GM12864 (cell line): ENCODE measurements around the gene INO80E.

Experiments
- DNase-seq: peaks from one replicate; pipeline ENCODE4 v3.0.0-alpha.2; 2011; ENCODE audit warnings: low read depth
- H3K4me3 ChIP-seq: 2 replicates; pipeline ENCODE4 v1.5.1; 2011; ENCODE audit warnings: mild to moderate bottlenecking, low read depth, low read length, control low read depth
- TF ChIP-seq, protein P1 (sequence below): IDR thresholded peaks from 2 replicates; pipeline ENCODE4 v1.5.1; 2011; ENCODE audit warnings: low read depth, mild to moderate bottlenecking, moderate library complexity, low read length, control low read depth, inconsistent platforms; ENCODE audit errors: missing control alignments

INO80E gene

DNA sequence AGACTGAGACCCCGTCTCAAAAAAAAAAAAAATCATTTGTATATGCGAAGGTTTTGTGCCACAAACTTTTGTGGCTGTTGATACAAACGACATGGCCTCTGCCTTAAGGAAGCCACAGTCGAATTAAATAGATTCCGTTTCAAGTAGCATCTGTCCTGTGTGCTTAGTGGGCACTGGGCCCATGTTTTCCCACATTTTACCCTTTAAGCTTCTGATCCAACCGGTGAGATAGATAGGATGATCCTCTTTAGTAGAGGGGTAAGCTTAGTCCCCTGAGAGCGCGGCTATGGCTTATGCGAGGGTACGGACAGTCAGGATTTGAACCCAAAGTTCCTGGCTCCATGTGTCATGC is 34.9 kb upstream of the INO80E start:
- peak overlapping the region; percentile 78 for H3K4me3 ChIP-seq
- DNase-seq: no peak
- TF ChIP-seq, protein P1, sequence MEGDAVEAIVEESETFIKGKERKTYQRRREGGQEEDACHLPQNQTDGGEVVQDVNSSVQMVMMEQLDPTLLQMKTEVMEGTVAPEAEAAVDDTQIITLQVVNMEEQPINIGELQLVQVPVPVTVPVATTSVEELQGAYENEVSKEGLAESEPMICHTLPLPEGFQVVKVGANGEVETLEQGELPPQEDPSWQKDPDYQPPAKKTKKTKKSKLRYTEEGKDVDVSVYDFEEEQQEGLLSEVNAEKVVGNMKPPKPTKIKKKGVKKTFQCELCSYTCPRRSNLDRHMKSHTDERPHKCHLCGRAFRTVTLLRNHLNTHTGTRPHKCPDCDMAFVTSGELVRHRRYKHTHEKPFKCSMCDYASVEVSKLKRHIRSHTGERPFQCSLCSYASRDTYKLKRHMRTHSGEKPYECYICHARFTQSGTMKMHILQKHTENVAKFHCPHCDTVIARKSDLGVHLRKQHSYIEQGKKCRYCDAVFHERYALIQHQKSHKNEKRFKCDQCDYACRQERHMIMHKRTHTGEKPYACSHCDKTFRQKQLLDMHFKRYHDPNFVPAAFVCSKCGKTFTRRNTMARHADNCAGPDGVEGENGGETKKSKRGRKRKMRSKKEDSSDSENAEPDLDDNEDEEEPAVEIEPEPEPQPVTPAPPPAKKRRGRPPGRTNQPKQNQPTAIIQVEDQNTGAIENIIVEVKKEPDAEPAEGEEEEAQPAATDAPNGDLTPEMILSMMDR: no peak

DNA sequence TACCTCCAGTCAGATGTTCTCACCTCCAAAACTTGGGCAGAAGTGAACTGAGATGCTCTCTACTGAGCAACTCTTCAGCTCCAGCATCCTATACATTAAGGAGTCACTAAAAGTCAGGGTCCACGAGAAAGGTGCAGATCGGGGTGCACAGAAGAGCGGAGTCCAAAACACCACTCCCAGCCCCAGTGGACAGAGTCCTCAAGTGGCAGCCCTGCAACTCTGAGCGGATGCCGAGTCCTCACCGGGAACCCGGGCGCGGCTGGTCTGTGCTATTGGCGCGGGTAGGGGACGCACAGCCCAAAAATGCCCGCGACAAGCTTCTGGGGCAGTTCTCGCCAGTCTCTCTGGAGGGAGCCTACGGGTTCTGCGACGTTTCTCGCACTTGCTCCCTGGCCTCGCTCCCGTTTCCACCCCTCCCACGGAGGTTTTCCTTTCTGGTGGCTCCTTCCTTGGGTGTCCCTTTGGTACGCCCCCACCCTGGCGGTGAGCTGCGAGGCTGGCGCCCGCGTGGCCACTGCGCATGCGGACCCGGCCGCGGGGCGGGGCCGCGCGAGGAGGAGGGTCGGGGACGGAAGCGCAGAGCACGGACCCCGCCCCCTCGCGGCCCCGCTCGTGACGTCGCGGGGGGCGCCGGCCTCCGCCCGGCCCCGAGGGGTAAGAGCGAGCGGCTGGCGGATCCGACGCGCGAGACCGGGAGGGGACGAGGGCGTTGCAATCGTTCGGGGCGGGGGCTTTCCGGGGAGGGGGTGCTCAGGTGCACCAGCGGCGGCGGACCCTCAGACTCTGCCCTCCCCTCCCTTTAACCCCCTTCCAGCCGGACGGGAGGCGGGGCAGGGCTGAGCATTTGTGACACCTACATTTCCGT is 34.3 kb upstream of the INO80E start, which contains the start of gene TMEM219:
TSS of gene TMEM219 (plus strand) at position 601 of the 865 bp plus-strand sequence. CDS start 1,065 bp downstream, outside the sequence.
- TF ChIP-seq, protein P1: peak; percentile 47
- peak; percentile 50 for DNase-seq
- peak within 1 kb of the TSS; percentile 78 for H3K4me3 ChIP-seq

DNA sequence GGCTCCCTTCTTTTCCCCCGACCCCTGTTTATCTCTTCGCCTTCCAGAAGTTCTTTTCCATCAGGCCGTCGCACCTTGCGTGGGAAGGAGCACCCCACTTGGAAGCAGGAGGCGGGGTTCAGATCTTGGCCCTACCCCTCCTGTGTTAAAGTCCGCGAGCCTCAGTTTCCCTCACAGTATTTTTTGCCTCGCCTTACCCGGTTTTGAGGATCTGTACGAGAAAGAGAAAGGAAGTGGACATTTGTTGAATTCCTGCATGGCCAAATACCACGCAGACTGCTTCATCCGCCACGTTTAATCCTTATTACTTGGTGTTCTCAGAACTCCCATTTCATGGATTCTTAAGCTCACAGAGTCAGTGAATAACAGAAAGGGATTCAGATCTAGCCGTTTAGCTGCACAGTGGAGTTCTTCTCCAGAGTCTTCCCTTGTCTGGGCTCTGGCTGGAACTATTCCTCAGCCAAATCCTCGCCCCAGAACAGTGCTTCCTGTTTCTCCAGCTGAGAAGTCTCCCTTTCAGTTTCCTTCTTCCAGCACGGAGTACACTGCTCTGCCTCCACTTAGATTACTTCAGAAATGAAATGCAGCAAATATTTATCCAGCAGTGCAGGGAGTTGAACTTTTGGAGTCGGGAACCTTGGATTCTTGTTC is 33.6 kb upstream of the INO80E start:
- TF ChIP-seq, protein P1: no peak
- H3K4me3 ChIP-seq: peak overlapping the region; percentile 78
- no peak for DNase-seq

DNA sequence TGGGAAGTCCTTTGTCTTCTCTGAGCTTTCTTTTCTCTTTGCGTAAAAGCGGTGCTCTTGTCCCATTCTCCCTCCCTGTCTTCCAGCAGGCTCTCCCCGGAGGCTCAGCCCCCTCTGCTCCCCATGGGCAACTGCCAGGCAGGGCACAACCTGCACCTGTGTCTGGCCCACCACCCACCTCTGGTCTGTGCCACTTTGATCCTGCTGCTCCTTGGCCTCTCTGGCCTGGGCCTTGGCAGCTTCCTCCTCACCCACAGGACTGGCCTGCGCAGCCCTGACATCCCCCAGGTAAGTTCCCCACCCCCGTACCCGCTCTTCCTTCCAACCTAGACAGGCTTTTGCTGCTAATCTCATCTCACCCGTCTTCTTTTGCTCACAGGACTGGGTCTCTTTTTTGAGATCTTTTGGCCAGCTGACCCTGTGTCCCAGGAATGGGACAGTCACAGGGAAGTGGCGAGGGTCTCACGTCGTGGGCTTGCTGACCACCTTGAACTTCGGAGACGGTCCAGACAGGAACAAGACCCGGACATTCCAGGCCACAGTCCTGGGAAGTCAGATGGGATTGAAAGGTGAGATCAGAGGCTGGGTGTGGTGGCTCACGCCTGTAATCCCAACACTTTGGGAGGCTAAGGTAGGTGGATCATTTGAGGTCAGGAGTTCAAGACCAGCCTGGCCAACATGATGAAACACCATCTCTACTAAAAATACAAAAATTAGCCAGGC is 32.9 kb upstream of the INO80E start:
- peak overlapping the region; percentile 78; the same call in 1 of the 2 replicates for H3K4me3 ChIP-seq
- TF ChIP-seq, protein P1: no peak
- DNase-seq: no peak

DNA sequence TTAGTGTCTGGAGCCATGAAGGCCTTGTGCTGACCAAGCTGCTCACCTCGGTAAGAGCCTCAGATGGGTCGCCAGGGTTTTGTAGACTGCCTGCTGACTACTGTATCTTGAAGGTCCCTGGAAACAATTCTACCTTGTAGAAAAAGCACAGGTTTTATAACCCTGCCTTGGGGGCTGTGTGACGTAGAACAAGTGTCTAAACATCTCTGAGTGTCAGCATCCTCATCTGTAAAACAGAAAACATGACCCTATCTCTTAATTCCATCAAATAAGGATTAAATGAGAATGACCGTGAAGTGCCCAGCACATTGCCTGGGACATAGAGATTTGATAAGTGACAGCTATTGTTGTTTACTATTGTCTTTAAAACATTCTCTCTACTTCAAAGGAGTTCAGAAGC is 27.8 kb upstream of the INO80E start:
- TF ChIP-seq, protein P1: no peak
- no peak overlapping the region for H3K4me3 ChIP-seq
- no peak for DNase-seq

DNA sequence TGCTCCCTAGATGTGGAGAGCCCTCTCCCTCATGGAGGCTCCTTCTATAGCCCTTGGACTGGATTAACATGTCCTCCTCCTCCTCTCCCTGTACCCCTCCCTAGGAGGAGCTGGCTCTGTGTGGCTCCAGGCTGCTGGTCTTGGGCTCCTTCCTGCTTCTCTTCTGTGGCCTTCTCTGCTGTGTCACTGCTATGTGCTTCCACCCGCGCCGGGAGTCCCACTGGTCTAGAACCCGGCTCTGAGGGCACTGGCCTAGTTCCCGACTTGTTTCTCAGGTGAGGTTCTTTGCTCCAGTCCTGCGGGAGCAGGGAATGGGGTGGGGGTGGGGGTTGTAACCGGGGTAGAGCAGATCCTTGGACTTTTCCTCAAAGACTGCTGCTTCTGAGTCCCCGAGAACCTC is 24.7 kb upstream of the INO80E start:
- H3K4me3 ChIP-seq: no peak overlapping the region
- TF ChIP-seq, protein P1: no peak
- DNase-seq: no peak
